ENCODE measurements around the gene CNIH3.
"Not testable (repeated sequence)": the region's sequence is repeated elsewhere in the genome, so short reads cannot be mapped to it uniquely, and the experiment has no call there.

CNIH3 gene

GRCh38 chr1:224615861-224616755 lies at the start of gene CNIH3:
CNIH3 (plus strand) TSS chr1:224616317; CDS start chr1:224617175, 858 bp downstream.
- H3K9me3 ChIP-seq (ENCODE audit: control insufficient read depth, insufficient read depth, low read length) = no peaks in the 10 kb centered on the region
- H3K36me3 ChIP-seq (ENCODE audit: control insufficient read depth, insufficient read depth, low read length) = no peaks in the 10 kb centered on the region
- peak within 1 kb of the TSS; percentile 70 for H3K9ac ChIP-seq (ENCODE audit: low read depth, low read length)
- peak within 1 kb of the TSS; percentile 80 for H3K4me3 ChIP-seq (ENCODE audit: low read depth, low read length)
- H3K4me1 ChIP-seq (ENCODE audit: control insufficient read depth, insufficient read depth, low read length) = peaks cover 10% of the 10 kb centered on the region
- H3K27me3 ChIP-seq (ENCODE audit: control insufficient read depth, insufficient read depth, low read length) = peaks cover 69% of the 10 kb centered on the region

GRCh38 chr1:224566492-224566891 lies 49.6 kb upstream of the CNIH3 start:
- not testable (repeated sequence) for H3K9me3 ChIP-seq (ENCODE audit: control insufficient read depth, insufficient read depth, low read length); H3K9ac ChIP-seq (ENCODE audit: low read depth, low read length); H3K4me1 ChIP-seq (ENCODE audit: control insufficient read depth, insufficient read depth, low read length); H3K27me3 ChIP-seq (ENCODE audit: control insufficient read depth, insufficient read depth, low read length); H3K4me3 ChIP-seq (ENCODE audit: low read depth, low read length); H3K36me3 ChIP-seq (ENCODE audit: control insufficient read depth, insufficient read depth, low read length)

GRCh38 chr1:224569276-224569675 lies 46.8 kb upstream of the CNIH3 start:
- Histone ChIP-seq H3K36me3 (ENCODE audit: control insufficient read depth, insufficient read depth, low read length) (no peaks in the 10 kb centered on the region), H3K9ac (ENCODE audit: low read depth, low read length) (no peak overlapping the region), H3K4me3 (ENCODE audit: low read depth, low read length) (no peak overlapping the region)

GRCh38 chr1:224571975-224572374 lies 44.1 kb upstream of the CNIH3 start:
- H3K4me1 ChIP-seq (ENCODE audit: control insufficient read depth, insufficient read depth, low read length); H3K4me3 ChIP-seq (ENCODE audit: low read depth, low read length); H3K9ac ChIP-seq (ENCODE audit: low read depth, low read length); H3K36me3 ChIP-seq (ENCODE audit: control insufficient read depth, insufficient read depth, low read length); H3K27me3 ChIP-seq (ENCODE audit: control insufficient read depth, insufficient read depth, low read length); H3K9me3 ChIP-seq (ENCODE audit: control insufficient read depth, insufficient read depth, low read length): not testable (repeated sequence)

More at GRCh38 chr1:224569276-224569675, 46.8 kb upstream of the CNIH3 start:
- Histone ChIP-seq H3K27me3 (ENCODE audit: control insufficient read depth, insufficient read depth, low read length) (no peaks in the 10 kb centered on the region), H3K4me1 (ENCODE audit: control insufficient read depth, insufficient read depth, low read length) (no peaks in the 10 kb centered on the region), H3K9me3 (ENCODE audit: control insufficient read depth, insufficient read depth, low read length) (no peaks in the 10 kb centered on the region)

GRCh38 chr1:224579526-224579925 lies 36.6 kb upstream of the CNIH3 start:
- Histone ChIP-seq H3K36me3 (ENCODE audit: control insufficient read depth, insufficient read depth, low read length) (no peaks in the 10 kb centered on the region), H3K9me3 (ENCODE audit: control insufficient read depth, insufficient read depth, low read length) (no peaks in the 10 kb centered on the region), H3K4me3 (ENCODE audit: low read depth, low read length) (no peak overlapping the region), H3K4me1 (ENCODE audit: control insufficient read depth, insufficient read depth, low read length) (peaks cover 2% of the 10 kb centered on the region), H3K9ac (ENCODE audit: low read depth, low read length) (no peak overlapping the region), H3K27me3 (ENCODE audit: control insufficient read depth, insufficient read depth, low read length) (no peaks in the 10 kb centered on the region)

GRCh38 chr1:224580006-224580405 lies 36.1 kb upstream of the CNIH3 start:
- no peak overlapping the region for H3K4me3 ChIP-seq (ENCODE audit: low read depth, low read length)
- H3K9ac ChIP-seq (ENCODE audit: low read depth, low read length) = no peak overlapping the region
- H3K36me3 ChIP-seq (ENCODE audit: control insufficient read depth, insufficient read depth, low read length) = no peaks in the 10 kb centered on the region
- H3K4me1 ChIP-seq (ENCODE audit: control insufficient read depth, insufficient read depth, low read length) = peaks cover 2% of the 10 kb centered on the region
- no peaks in the 10 kb centered on the region for H3K9me3 ChIP-seq (ENCODE audit: control insufficient read depth, insufficient read depth, low read length)
- no peaks in the 10 kb centered on the region for H3K27me3 ChIP-seq (ENCODE audit: control insufficient read depth, insufficient read depth, low read length)

- Histone ChIP-seq H3K9ac (ENCODE audit: low read depth, low read length) (no peak overlapping the region), H3K9me3 (ENCODE audit: control insufficient read depth, insufficient read depth, low read length) (no peaks in the 10 kb centered on the region), H3K4me3 (ENCODE audit: low read depth, low read length) (no peak overlapping the region), H3K4me1 (ENCODE audit: control insufficient read depth, insufficient read depth, low read length) (peaks cover 2% of the 10 kb centered on the region), H3K27me3 (ENCODE audit: control insufficient read depth, insufficient read depth, low read length) (no peaks in the 10 kb centered on the region), H3K36me3 (ENCODE audit: control insufficient read depth, insufficient read depth, low read length) (no peaks in the 10 kb centered on the region)
Measured at GRCh38 chr1:224582041-224582440, 34.1 kb upstream of the CNIH3 start.

GRCh38 chr1:224583774-224584173 lies 32.3 kb upstream of the CNIH3 start:
- Histone ChIP-seq H3K4me1 (ENCODE audit: control insufficient read depth, insufficient read depth, low read length) (peaks cover 2% of the 10 kb centered on the region), H3K9ac (ENCODE audit: low read depth, low read length) (no peak overlapping the region), H3K36me3 (ENCODE audit: control insufficient read depth, insufficient read depth, low read length) (no peaks in the 10 kb centered on the region), H3K27me3 (ENCODE audit: control insufficient read depth, insufficient read depth, low read length) (no peaks in the 10 kb centered on the region), H3K4me3 (ENCODE audit: low read depth, low read length) (no peak overlapping the region), H3K9me3 (ENCODE audit: control insufficient read depth, insufficient read depth, low read length) (no peaks in the 10 kb centered on the region)

GRCh38 chr1:224585051-224585450 lies 31.1 kb upstream of the CNIH3 start:
- no peak overlapping the region for H3K9ac ChIP-seq (ENCODE audit: low read depth, low read length)
- H3K4me3 ChIP-seq (ENCODE audit: low read depth, low read length) = no peak overlapping the region
- no peaks in the 10 kb centered on the region for H3K27me3 ChIP-seq (ENCODE audit: control insufficient read depth, insufficient read depth, low read length)
- H3K36me3 ChIP-seq (ENCODE audit: control insufficient read depth, insufficient read depth, low read length) = no peaks in the 10 kb centered on the region
- H3K4me1 ChIP-seq (ENCODE audit: control insufficient read depth, insufficient read depth, low read length) = no peaks in the 10 kb centered on the region
- H3K9me3 ChIP-seq (ENCODE audit: control insufficient read depth, insufficient read depth, low read length) = no peaks in the 10 kb centered on the region

GRCh38 chr1:224587051-224587450 lies 29.1 kb upstream of the CNIH3 start:
- no peak overlapping the region for H3K9ac ChIP-seq (ENCODE audit: low read depth, low read length)
- no peak overlapping the region for H3K4me3 ChIP-seq (ENCODE audit: low read depth, low read length)
- H3K36me3 ChIP-seq (ENCODE audit: control insufficient read depth, insufficient read depth, low read length) = no peaks in the 10 kb centered on the region
- H3K9me3 ChIP-seq (ENCODE audit: control insufficient read depth, insufficient read depth, low read length) = no peaks in the 10 kb centered on the region
- H3K27me3 ChIP-seq (ENCODE audit: control insufficient read depth, insufficient read depth, low read length) = no peaks in the 10 kb centered on the region
- H3K4me1 ChIP-seq (ENCODE audit: control insufficient read depth, insufficient read depth, low read length) = no peaks in the 10 kb centered on the region

GRCh38 chr1:224588515-224588914 lies 27.6 kb upstream of the CNIH3 start:
- H3K36me3 ChIP-seq (ENCODE audit: control insufficient read depth, insufficient read depth, low read length) = no peaks in the 10 kb centered on the region
- H3K4me1 ChIP-seq (ENCODE audit: control insufficient read depth, insufficient read depth, low read length) = no peaks in the 10 kb centered on the region
- H3K9me3 ChIP-seq (ENCODE audit: control insufficient read depth, insufficient read depth, low read length) = no peaks in the 10 kb centered on the region
- H3K9ac ChIP-seq (ENCODE audit: low read depth, low read length) = no peak overlapping the region
- no peak overlapping the region for H3K4me3 ChIP-seq (ENCODE audit: low read depth, low read length)
- no peaks in the 10 kb centered on the region for H3K27me3 ChIP-seq (ENCODE audit: control insufficient read depth, insufficient read depth, low read length)

GRCh38 chr1:224589006-224589405 lies 27.1 kb upstream of the CNIH3 start:
- no peak overlapping the region for H3K4me3 ChIP-seq (ENCODE audit: low read depth, low read length)
- no peaks in the 10 kb centered on the region for H3K27me3 ChIP-seq (ENCODE audit: control insufficient read depth, insufficient read depth, low read length)
- H3K9me3 ChIP-seq (ENCODE audit: control insufficient read depth, insufficient read depth, low read length) = no peaks in the 10 kb centered on the region
- no peak overlapping the region for H3K9ac ChIP-seq (ENCODE audit: low read depth, low read length)
- no peaks in the 10 kb centered on the region for H3K36me3 ChIP-seq (ENCODE audit: control insufficient read depth, insufficient read depth, low read length)
- no peaks in the 10 kb centered on the region for H3K4me1 ChIP-seq (ENCODE audit: control insufficient read depth, insufficient read depth, low read length)

All from iPS-15b (cell line).